PFSK-1 (cell line): ENCODE results near the gene OR14K1. TPM values are rescaled to one million over a fixed set of nuclear protein-coding genes. Genes with fewer than 3 reads are reported as not detected.

Source experiments
- FOXP2 ChIP-seq: optimal IDR thresholded peaks from 2 replicates; pipeline ENCODE3; 2011; ENCODE audit warnings: borderline replicate concordance, control low read depth, inconsistent platforms; ENCODE audit not compliant: insufficient read depth; ENCODE audit errors: extremely low read length, extremely low read depth
- POLR2AphosphoS5 ChIP-seq: IDR thresholded peaks from 2 replicates; pipeline ENCODE4 v1.6.1; 2012; ENCODE audit warnings: low read depth, mild to moderate bottlenecking, control low read depth, low read length, moderate library complexity
- REST ChIP-seq, 2 experiments: IDR thresholded peaks; 2 replicates each; pipeline versions ENCODE4 v1.6.1 to v1.8.0; 2011 to 2012; ENCODE audit warnings: low read depth in 2 of 2, low read length in 2 of 2, control low read depth in 1 of 2, inconsistent platforms in 1 of 2, mild to moderate bottlenecking in 1 of 2, moderate library complexity in 1 of 2; ENCODE audit not compliant: insufficient read depth in 1 of 2
- SIN3A ChIP-seq: IDR thresholded peaks from 2 replicates; pipeline ENCODE4 v1.6.1; 2012; ENCODE audit warnings: mild to moderate bottlenecking, low read length, moderate library complexity, borderline replicate concordance; ENCODE audit not compliant: insufficient read depth
- TAF1 ChIP-seq: IDR thresholded peaks from 2 replicates; pipeline ENCODE4 v1.6.1; 2012; ENCODE audit warnings: low read length, control low read depth, borderline replicate concordance; ENCODE audit not compliant: insufficient read depth
- polyA plus RNA-seq: library from polyadenylated mRNA; unstranded; fragments of >200 nt; gene quantifications from one replicate; pipeline ENCODE4 v1.2.1, GENCODE V29; 2012; ENCODE audit warnings: low read depth, missing spikeins; ENCODE audit not compliant: insufficient read length

Gene OR14K1
- polyA plus RNA-seq, result not detected

GRCh38 chr1:247738315-247738714, at the start of gene OR14K1:
Gene OR14K1 (plus strand): TSS chr1:247738615. CDS start chr1:247738615, 0 bp downstream.
- TF ChIP-seq POLR2AphosphoS5, result no peak
- TF ChIP-seq FOXP2, result no peak
- TF ChIP-seq TAF1, result no peak
- no peak for TF ChIP-seq REST (IDR thresholded peaks at IDR 0.05; ENCODE audit: insufficient read depth in 1 of 2, low read depth in 2 of 2, low read length in 2 of 2)
- TF ChIP-seq SIN3A, result no peak

GRCh38 chr1:247701338-247701737, 37.1 kb upstream of the OR14K1 start:
- no peak for TF ChIP-seq TAF1
- no peak for TF ChIP-seq SIN3A
- TF ChIP-seq POLR2AphosphoS5, result no peak
- TF ChIP-seq FOXP2, result no peak
- no peak for TF ChIP-seq REST (IDR thresholded peaks at IDR 0.05; ENCODE audit: insufficient read depth in 1 of 2, low read depth in 2 of 2, low read length in 2 of 2)

GRCh38 chr1:247713753-247714152, 24.7 kb upstream of the OR14K1 start:
- TF ChIP-seq TAF1, result no peak
- TF ChIP-seq FOXP2, result no peak
- no peak for TF ChIP-seq SIN3A
- TF ChIP-seq POLR2AphosphoS5, result no peak
- no peak for TF ChIP-seq REST (IDR thresholded peaks at IDR 0.05; ENCODE audit: insufficient read depth in 1 of 2, low read depth in 2 of 2, low read length in 2 of 2)

- TF ChIP-seq SIN3A (no peak), FOXP2 (no peak), REST (IDR thresholded peaks at IDR 0.05; ENCODE audit: insufficient read depth in 1 of 2, low read depth in 2 of 2, low read length in 2 of 2) (no peak), POLR2AphosphoS5 (no peak), TAF1 (no peak)
Measured at GRCh38 chr1:247716546-247716945, 21.9 kb upstream of the OR14K1 start, which contains the start of gene OR6F1. Gene OR6F1 (minus strand): TSS chr1:247716646. CDS start chr1:247712755, 3,891 bp downstream.

- TF ChIP-seq SIN3A (no peak), TAF1 (no peak), POLR2AphosphoS5 (no peak), REST (IDR thresholded peaks at IDR 0.05; ENCODE audit: insufficient read depth in 1 of 2, low read depth in 2 of 2, low read length in 2 of 2) (no peak), FOXP2 (no peak)
Measured at GRCh38 chr1:247721222-247721621, 17.2 kb upstream of the OR14K1 start.
